PC-9 (cell line): ENCODE measurements around the gene TSPAN31. TPM values are rescaled to one million over a fixed set of nuclear protein-coding genes. Genes with fewer than 3 reads are reported as not detected.

Experiments
- BruUV-seq: library from RNA; stranded (reverse); fragments of 400-500 nt; replicated peaks from 2 replicates; lab custom pipeline; 2021; lab: Mats Ljungman, UMichigan
- CTCF ChIA-PET: fragments of 300-600 bp; sonication (Branson Sonifier 250); formaldehyde crosslinking; loops from one replicate; lab custom pipeline; 2022; ENCODE audit warnings: antibody characterized with exemption; lab: Charles Lee
- POLR2A ChIA-PET: fragments of 300-600 bp; sonication (Branson Sonifier 250); formaldehyde crosslinking; loops from one replicate; lab custom pipeline; 2022; ENCODE audit warnings: antibody characterized with exemption; ENCODE audit not compliant: unreplicated experiment; lab: Charles Lee
- DNase-seq, 2 experiments: peaks; one replicate each; pipeline versions ENCODE4 v3.0.0 to v3.0.0-alpha.2; 2015 to 2022; ENCODE audit warnings: mixed read lengths in 1 of 2
- H2AFZ ChIP-seq: fragments of 200-600 bp; sonication (generic); 2 replicates; pipeline ENCODE4 v1.8.1; 2017; ENCODE audit warnings: antibody characterized with exemption
- H3F3A ChIP-seq: fragments of 200-600 bp; sonication (generic); 2 replicates; pipeline ENCODE4 v1.8.1; 2017; ENCODE audit warnings: antibody characterized with exemption, mild to moderate bottlenecking, low read depth; ENCODE audit not compliant: insufficient read depth
- H3K27ac ChIP-seq: fragments of 200-600 bp; sonication (generic); 2 replicates; pipeline ENCODE4 v1.6.1; 2016; ENCODE audit warnings: mixed run types
- H3K27me3 ChIP-seq: fragments of 200-600 bp; sonication (generic); 2 replicates; pipeline ENCODE4 v1.6.1; 2016; ENCODE audit warnings: low read depth, mixed run types; ENCODE audit not compliant: insufficient read depth
- H3K36me3 ChIP-seq: fragments of 200-600 bp; sonication (generic); 2 replicates; pipeline ENCODE4 v1.6.1; 2016; ENCODE audit warnings: low read depth, mixed run types
- H3K4me1 ChIP-seq: fragments of 200-600 bp; sonication (generic); replicated peaks from 2 replicates; pipeline ENCODE4 v1.6.1; 2016; ENCODE audit warnings: mixed run types; ENCODE audit not compliant: insufficient read depth
- H3K4me2 ChIP-seq: fragments of 200-600 bp; sonication (generic); 2 replicates; pipeline ENCODE4 v1.6.1; 2017; ENCODE audit warnings: mixed run types
- H3K4me3 ChIP-seq: fragments of 200-600 bp; sonication (generic); 2 replicates; pipeline ENCODE4 v1.6.1; 2016; ENCODE audit warnings: mixed run types
- H3K79me2 ChIP-seq: fragments of 200-600 bp; sonication (generic); 2 replicates; pipeline ENCODE4 v1.6.1; 2017; ENCODE audit warnings: low read depth, mixed run types
- H3K9me2 ChIP-seq: fragments of 200-600 bp; sonication (generic); 2 replicates; pipeline ENCODE4 v1.8.1; 2017; ENCODE audit warnings: mild to moderate bottlenecking; ENCODE audit not compliant: insufficient read depth
- H3K9me3 ChIP-seq: fragments of 200-600 bp; sonication (generic); 2 replicates; pipeline ENCODE4 v1.8.1; 2016; ENCODE audit warnings: low read depth; ENCODE audit not compliant: insufficient read depth
- H4K20me1 ChIP-seq: fragments of 200-600 bp; sonication (generic); 2 replicates; pipeline ENCODE4 v1.8.1; 2017; ENCODE audit not compliant: insufficient read depth
- EZH2 ChIP-seq: fragments of 200-600 bp; sonication (generic); IDR thresholded peaks from 2 replicates; pipeline ENCODE4 v1.8.0; 2017; ENCODE audit warnings: antibody characterized with exemption, low read depth
- intact Hi-C: fragments of 100-400 bp; cut with micrococcal nuclease; formaldehyde crosslinking; loops from one replicate; pipeline ENCODE4 v1.10.0; 2022; ENCODE audit not compliant: unreplicated experiment
- total RNA-seq: library from RNA; stranded (reverse); gene quantifications from 2 replicates; pipeline ENCODE4 v1.2.3, GENCODE V29; 2021
- TF ChIP-seq, protein P1 (sequence below): fragments of 200-600 bp; sonication (generic); conservative IDR thresholded peaks from 2 replicates; pipeline ENCODE4 v1.6.1; 2017; ENCODE audit warnings: mixed run types, antibody characterized with exemption, mild to moderate bottlenecking, moderate library complexity

Gene TSPAN31
- total RNA-seq, 1 experiment from 2014 or later, result 18.2 TPM

DNA sequence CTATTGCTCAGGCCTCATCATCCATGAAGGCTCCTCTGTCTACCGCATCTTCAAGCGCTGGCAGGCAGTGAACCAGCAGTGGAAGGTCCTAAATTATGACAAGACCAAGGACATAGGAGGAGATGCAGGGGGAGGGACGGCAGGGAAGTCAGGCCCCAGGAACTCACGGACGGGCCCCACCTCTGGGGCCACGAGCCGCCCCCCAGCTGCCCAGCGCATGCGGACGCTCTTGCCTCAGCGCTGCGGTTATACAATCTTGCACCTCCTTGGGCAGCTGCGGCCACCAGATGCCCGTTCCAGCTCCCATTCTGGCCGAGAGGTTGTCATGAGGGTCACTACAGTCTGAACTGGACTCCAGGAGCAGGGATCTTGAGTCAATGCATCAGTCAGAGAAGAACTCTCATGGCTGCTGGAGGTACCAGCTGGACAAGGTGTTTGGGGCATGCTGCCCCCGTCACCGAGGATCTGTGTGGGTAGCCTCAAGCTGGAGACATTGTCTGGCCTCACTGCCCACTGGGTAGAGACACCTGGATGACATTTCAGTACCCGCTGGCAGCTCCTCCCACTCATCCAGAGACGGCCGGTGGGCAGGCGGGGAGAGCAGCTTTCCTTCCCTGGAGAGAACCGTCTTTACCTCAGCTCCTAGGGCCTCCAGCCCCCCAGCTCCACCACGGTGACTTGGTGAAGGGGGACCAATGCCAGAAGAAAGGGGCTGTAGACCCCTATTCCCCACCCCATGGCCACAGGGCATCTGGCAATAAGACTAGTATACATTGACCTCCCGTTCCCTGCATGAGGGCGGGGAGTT, 13.9 kb downstream of the TSPAN31 start:
- no peak for DNase-seq
- H3K27me3 ChIP-seq, result peaks cover 3% of the 10 kb centered on the region; the same call in 1 of the 2 replicates
- H3K4me1 ChIP-seq, result peaks cover 9% of the 10 kb centered on the region
- no peak overlapping the region for H3K4me3 ChIP-seq
- H2AFZ ChIP-seq, result no peak overlapping the region
- POLR2A ChIA-PET, result interaction anchor here (0.6 to 0.8 kb wide), 3 partner anchors 20 to 179 kb away, joined by 5 to 8 read pairs (median 6); no protein-coding TSS in a partner anchor
- no peaks in the 10 kb centered on the region for H3K36me3 ChIP-seq
- no peak for TF ChIP-seq EZH2
- TF ChIP-seq, protein P1, sequence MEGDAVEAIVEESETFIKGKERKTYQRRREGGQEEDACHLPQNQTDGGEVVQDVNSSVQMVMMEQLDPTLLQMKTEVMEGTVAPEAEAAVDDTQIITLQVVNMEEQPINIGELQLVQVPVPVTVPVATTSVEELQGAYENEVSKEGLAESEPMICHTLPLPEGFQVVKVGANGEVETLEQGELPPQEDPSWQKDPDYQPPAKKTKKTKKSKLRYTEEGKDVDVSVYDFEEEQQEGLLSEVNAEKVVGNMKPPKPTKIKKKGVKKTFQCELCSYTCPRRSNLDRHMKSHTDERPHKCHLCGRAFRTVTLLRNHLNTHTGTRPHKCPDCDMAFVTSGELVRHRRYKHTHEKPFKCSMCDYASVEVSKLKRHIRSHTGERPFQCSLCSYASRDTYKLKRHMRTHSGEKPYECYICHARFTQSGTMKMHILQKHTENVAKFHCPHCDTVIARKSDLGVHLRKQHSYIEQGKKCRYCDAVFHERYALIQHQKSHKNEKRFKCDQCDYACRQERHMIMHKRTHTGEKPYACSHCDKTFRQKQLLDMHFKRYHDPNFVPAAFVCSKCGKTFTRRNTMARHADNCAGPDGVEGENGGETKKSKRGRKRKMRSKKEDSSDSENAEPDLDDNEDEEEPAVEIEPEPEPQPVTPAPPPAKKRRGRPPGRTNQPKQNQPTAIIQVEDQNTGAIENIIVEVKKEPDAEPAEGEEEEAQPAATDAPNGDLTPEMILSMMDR, result no peak
- H3K27ac ChIP-seq, result no peak overlapping the region
- peaks cover 9% of the 10 kb centered on the region; the same call in 1 of the 2 replicates for H3F3A ChIP-seq
- H3K79me2 ChIP-seq, result no peaks in the 10 kb centered on the region
- H3K9me3 ChIP-seq, result no peaks in the 10 kb centered on the region
- intact Hi-C loops, result no loop called here
- BruUV-seq, result no TSS peak
- CTCF ChIA-PET, result no interaction called here
- no peaks in the 10 kb centered on the region for H3K9me2 ChIP-seq
- H3K4me2 ChIP-seq, result no peak overlapping the region
- H4K20me1 ChIP-seq, result no peaks in the 10 kb centered on the region; the same call in 1 of the 2 replicates

DNA sequence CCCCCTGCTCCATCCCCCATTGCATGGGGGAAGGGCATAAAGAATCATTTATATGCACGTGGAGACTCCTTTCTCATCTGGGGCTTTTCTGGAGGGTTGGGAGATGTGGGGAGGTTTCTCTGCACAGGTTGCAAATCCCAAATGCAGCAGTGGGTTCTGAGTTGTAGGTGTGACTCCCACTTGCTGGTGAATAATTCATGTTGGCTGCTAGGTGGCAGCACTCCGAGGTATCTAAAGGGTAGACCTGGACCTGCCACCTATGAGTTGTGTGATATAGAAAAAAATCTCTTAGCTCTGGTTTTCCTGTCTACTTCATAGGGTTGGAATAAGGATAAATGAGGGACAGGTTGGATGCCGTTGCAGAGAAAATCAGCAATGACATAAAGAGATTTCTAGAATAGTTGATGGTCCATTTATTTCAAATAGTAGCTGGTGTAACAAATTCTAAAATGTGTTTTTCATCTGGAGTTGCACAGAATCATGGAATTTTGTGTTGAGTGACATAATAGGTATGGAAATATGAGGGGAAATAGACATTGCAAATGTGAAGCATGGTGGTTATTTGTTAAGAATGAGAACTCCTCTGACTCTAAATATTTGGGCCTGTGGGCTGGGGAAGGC, 14.6 kb downstream of the TSPAN31 start:
- BruUV-seq, result no TSS peak
- Histone ChIP-seq H3K9me2 (no peaks in the 10 kb centered on the region), H3K36me3 (no peaks in the 10 kb centered on the region), H3K9me3 (no peaks in the 10 kb centered on the region), H3F3A (peaks cover 2% of the 10 kb centered on the region; the same call in 1 of the 2 replicates), H4K20me1 (no peaks in the 10 kb centered on the region; the same call in 1 of the 2 replicates), H3K4me1 (peaks cover 2% of the 10 kb centered on the region), H3K79me2 (no peaks in the 10 kb centered on the region), H2AFZ (no peak overlapping the region), H3K4me2 (no peak overlapping the region), H3K27ac (no peak overlapping the region), H3K27me3 (peaks cover 10% of the 10 kb centered on the region), H3K4me3 (no peak overlapping the region)
- TF ChIP-seq EZH2, result no peak
- TF ChIP-seq, protein P1, result peak; percentile 74
- intact Hi-C loops, result no loop called here
- ChIA-PET CTCF (interaction anchor here (0.6 kb wide), 3 partner anchors 10 to 46 kb away, joined by 3 to 9 read pairs (median 4); no protein-coding TSS in a partner anchor), POLR2A (interaction anchor here (0.5 to 0.8 kb wide), 5 partner anchors 18 to 1410 kb away, joined by 3 to 8 read pairs (median 5); no protein-coding TSS in a partner anchor)
- DNase-seq, result peak in 1 of 2 experiments; percentile 27

DNA sequence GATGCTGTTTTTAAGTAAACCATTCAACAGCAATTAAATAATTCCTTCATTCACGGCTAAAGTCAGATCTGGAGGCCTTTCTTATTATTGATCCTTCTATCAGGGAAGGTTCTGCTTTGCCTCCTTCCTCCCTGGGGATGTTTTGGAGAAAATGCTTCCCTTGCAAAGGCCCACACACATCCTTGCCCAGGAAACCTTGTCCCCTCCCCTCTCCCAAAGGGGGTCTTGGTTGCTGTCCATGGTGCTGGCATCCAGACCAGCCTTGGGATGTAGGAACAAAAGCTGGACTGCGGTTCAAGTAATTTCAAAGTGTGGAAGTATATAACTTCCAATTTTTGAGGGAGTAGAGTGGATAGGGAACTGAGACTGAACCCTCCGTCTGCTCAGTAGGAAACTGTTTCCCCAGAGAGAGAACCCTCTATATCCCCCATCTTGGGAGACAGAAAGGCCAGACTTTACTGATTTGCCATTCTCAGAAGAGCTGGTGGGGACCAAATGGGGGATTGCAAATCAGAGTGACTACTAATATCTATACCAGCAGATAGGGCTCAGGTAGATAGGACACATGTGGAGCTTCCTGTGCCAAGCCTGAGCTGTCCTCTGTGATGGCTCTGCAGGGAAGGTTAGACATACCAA, 15.6 kb downstream of the TSPAN31 start:
- ChIA-PET POLR2A (no interaction called here), CTCF (no interaction called here)
- Histone ChIP-seq H3K4me3 (no peak overlapping the region), H3K9me3 (no peaks in the 10 kb centered on the region), H3K27me3 (peaks cover 20% of the 10 kb centered on the region), H3F3A (no peaks in the 10 kb centered on the region), H3K9me2 (no peaks in the 10 kb centered on the region), H3K4me1 (no peaks in the 10 kb centered on the region; the same call in 1 of the 2 replicates), H3K36me3 (no peaks in the 10 kb centered on the region), H4K20me1 (no peaks in the 10 kb centered on the region; the same call in none of the 2 replicates), H3K4me2 (no peak overlapping the region), H3K79me2 (no peaks in the 10 kb centered on the region), H3K27ac (no peak overlapping the region), H2AFZ (no peak overlapping the region)
- no peak for TF ChIP-seq EZH2
- TF ChIP-seq, protein P1, result no peak
- DNase-seq, result no peak
- no TSS peak for BruUV-seq
- intact Hi-C loops, result no loop called here
